ENCODE data around the gene USP22. TPM values are rescaled to one million over a fixed set of nuclear protein-coding genes. Genes with fewer than 3 reads are reported as not detected.

Gene USP22
- total RNA-seq, 1 donor, result 129 TPM

DNA sequence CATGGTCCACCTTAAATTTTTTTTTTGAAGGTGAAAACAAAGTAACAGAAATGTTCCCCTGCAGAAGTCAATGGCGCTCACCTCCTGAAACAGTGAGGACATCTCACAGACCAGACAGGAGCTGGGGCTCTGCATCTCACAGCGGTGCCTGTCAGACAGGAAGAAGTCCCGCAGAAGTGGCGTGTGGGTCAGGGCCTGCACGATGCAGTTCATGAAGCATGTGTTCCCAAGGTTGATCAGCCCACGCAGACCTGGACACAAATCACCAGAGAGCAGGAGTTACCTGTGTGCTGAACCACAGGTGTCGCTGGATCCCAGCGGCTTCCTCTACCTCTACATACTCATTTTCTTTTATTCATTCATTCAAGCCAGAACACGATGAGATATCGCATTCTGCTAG, 24.9 kb downstream of the USP22 start:
- Histone ChIP-seq H3K9me3 (ENCODE audit: low read depth, low read length) (no peaks in the 10 kb centered on the region), H3K27me3 (ENCODE audit: insufficient read depth, low read length) (no peaks in the 10 kb centered on the region), H3K4me3 (ENCODE audit: low read length) (no peak overlapping the region), H3K4me1 (ENCODE audit: insufficient read depth, low read length) (no peaks in the 10 kb centered on the region)

DNA sequence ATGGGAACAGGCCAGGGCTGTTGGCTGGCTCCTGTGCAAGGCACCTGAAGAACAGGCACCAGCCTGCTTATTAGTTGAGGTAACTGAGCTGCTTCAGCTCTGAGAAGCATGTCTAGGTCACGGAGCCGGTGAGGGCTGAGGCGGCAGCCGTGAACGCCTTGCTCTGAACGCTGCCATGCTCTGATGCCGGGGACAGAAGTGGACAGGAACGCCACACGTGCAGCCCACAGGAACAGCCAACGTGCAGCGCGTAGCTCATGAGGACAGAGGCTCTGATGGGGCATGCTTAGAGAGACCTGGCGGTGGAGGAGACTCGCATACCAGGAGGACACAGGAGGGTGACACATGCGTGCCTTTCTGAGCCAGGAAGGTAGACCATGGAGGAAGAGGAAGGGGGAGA, 25.6 kb downstream of the USP22 start:
- Histone ChIP-seq H3K27me3 (ENCODE audit: insufficient read depth, low read length) (no peaks in the 10 kb centered on the region), H3K9me3 (ENCODE audit: low read depth, low read length) (no peaks in the 10 kb centered on the region), H3K4me3 (ENCODE audit: low read length) (no peak overlapping the region), H3K4me1 (ENCODE audit: insufficient read depth, low read length) (no peaks in the 10 kb centered on the region)

DNA sequence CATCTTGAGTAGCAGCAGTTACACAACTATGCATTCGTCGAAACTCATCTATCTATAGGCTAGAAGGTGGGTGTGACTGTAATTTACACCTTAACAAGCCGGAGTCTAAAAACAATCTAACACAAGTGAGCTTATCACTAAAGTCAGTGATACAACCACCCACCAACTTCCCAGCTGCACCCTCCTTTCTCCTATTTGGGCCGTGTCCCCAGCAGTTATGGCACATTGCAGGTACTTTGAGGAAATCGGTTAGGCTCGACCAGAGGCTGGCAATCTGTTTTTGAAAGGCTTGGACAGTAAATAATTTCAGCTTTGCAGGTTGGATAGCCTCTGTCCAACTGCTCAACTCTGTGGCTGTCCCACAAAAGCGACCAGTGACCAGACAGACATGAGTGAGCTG, 26.0 kb downstream of the USP22 start:
- Histone ChIP-seq H3K4me3 (ENCODE audit: low read length) (no peak overlapping the region), H3K9me3 (ENCODE audit: low read depth, low read length) (no peaks in the 10 kb centered on the region), H3K4me1 (ENCODE audit: insufficient read depth, low read length) (no peaks in the 10 kb centered on the region), H3K27me3 (ENCODE audit: insufficient read depth, low read length) (no peaks in the 10 kb centered on the region)

- Histone ChIP-seq H3K27me3 (ENCODE audit: insufficient read depth, low read length) (no peaks in the 10 kb centered on the region), H3K4me3 (ENCODE audit: low read length) (no peak overlapping the region), H3K4me1 (ENCODE audit: insufficient read depth, low read length) (no peaks in the 10 kb centered on the region), H3K9me3 (ENCODE audit: low read depth, low read length) (no peaks in the 10 kb centered on the region)
Measured at GRCh38 chr17:21015564-21015963, 27.2 kb downstream of the USP22 start.

DNA sequence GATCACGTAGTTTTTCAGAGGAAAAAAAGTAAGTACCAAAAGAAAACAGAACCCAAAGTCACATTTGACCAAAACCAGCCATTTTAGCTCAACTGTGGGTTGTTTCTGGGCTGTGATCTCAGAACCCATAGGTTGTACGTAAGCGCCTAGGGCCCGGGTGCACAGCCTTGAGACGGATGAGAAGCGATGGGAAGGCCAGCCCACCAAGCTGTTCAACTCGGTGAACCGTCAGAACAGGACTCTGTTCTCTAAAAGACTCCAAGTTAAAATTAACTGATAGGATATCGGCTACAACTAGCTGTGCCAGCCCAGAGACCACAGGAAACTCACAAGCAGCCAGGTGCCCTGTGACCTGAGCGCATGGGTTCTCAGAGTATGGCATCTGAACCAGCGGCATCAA, 28.3 kb downstream of the USP22 start:
- H3K27me3 ChIP-seq (ENCODE audit: insufficient read depth, low read length), result no peaks in the 10 kb centered on the region
- no peak overlapping the region for H3K4me3 ChIP-seq (ENCODE audit: low read length)
- H3K4me1 ChIP-seq (ENCODE audit: insufficient read depth, low read length), result no peaks in the 10 kb centered on the region
- no peaks in the 10 kb centered on the region for H3K9me3 ChIP-seq (ENCODE audit: low read depth, low read length)

GRCh38 chr17:21013983-21014382, 28.8 kb downstream of the USP22 start:
- Histone ChIP-seq H3K4me1 (ENCODE audit: insufficient read depth, low read length) (no peaks in the 10 kb centered on the region), H3K4me3 (ENCODE audit: low read length) (no peak overlapping the region), H3K27me3 (ENCODE audit: insufficient read depth, low read length) (no peaks in the 10 kb centered on the region), H3K9me3 (ENCODE audit: low read depth, low read length) (no peaks in the 10 kb centered on the region)

DNA sequence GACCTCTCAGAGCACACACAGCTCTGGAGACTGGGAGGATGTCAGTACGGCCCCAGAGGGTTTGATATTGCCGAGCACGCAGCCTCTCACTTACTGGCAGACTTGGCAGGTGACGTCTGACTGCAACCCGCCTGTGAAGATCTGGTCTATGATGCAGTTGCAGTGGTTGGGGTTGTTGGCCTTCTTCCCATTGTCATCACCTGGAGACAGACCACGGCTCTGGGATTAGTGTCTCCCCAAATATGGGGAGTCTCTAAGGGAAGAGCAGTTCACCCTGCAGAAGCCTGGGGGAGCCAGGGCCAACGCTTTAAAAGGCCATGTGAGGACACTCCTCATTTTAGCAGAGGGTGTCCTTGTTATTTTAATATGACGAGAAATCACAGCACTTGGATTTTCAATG, 30.1 kb downstream of the USP22 start:
- H3K9me3 ChIP-seq (ENCODE audit: low read depth, low read length), result no peaks in the 10 kb centered on the region
- H3K4me3 ChIP-seq (ENCODE audit: low read length), result no peak overlapping the region
- no peaks in the 10 kb centered on the region for H3K27me3 ChIP-seq (ENCODE audit: insufficient read depth, low read length)
- no peaks in the 10 kb centered on the region for H3K4me1 ChIP-seq (ENCODE audit: insufficient read depth, low read length)

DNA sequence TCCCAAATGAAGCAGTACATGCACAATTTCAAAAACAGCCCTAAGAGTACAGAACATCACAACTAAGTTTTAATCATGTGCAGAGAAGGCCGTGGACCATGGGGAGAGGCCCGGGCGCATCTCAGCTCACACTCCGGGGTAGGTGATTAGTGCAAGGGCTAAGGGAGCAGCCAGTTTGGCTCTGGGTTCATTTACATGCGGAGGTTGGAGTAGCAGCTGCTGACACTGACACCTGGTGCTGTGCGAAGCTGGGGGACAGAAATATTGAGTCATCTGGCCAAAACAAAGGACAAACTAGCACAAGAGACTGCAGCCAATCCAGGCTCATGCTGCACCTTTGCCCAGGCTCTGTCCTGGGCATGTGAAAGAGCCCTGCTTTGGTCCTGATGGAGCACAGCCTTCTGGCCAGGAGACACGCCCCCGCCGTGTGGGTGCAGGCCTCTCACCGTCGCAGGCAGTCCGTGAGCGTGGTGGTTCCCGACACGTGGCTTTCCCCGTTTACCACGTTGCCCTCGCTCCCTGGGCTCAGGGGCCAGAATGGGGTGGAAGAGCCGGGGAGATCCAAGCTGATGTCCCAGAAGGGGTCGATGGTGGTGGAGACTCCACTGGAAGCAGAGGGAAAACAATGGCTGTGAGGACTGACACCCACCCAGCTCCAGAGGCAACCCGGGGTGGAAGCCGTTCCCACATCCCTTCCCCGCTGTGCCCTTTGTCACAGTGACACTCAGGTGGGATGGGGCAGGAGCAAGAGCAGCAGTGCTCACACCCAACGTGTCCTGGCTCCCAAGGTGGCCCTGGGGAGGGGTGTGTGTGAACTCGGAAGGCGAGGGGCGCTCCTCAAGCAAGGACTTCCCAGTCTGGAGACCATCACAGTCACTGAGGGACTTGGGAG, 31.9 kb downstream of the USP22 start:
- no peaks in the 10 kb centered on the region for H3K4me1 ChIP-seq (ENCODE audit: insufficient read depth, low read length)
- H3K27me3 ChIP-seq (ENCODE audit: insufficient read depth, low read length), result no peaks in the 10 kb centered on the region
- H3K4me3 ChIP-seq (ENCODE audit: low read length), result no peak overlapping the region
- H3K9me3 ChIP-seq (ENCODE audit: low read depth, low read length), result no peaks in the 10 kb centered on the region

DNA sequence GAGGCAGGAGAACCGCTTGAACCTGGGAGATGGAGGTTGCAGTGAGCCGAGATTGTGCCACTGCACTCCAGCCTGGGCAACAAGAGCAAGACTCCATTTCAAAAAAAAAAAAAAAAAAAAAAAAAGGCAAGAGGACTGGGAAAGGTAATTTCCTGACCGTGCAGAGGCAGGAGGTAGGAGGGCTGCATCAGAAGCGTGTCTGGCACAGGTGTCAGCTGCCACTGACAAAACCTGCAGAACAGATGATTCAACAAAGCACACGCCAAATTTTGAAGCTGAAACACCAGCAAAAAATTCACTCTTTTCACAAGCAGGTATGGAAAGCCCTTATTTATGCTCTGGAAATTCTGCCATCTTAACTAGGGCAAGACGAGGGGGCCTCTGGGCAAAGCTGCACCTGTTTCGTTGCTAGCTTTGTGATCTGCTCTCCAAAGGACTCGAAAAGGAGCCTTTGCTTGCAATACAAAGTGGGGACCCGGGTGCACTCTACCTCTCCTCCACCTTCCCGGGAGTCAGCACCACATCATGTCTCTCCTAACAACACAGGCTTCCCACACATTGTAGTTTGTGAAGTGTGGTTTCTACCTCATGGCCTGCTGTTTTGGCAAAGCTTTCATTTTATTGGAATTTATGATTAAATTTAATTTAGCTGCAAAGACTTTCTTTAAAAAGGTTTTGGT, 33.7 kb downstream of the USP22 start:
- no peak overlapping the region for H3K4me3 ChIP-seq (ENCODE audit: low read length)

DNA sequence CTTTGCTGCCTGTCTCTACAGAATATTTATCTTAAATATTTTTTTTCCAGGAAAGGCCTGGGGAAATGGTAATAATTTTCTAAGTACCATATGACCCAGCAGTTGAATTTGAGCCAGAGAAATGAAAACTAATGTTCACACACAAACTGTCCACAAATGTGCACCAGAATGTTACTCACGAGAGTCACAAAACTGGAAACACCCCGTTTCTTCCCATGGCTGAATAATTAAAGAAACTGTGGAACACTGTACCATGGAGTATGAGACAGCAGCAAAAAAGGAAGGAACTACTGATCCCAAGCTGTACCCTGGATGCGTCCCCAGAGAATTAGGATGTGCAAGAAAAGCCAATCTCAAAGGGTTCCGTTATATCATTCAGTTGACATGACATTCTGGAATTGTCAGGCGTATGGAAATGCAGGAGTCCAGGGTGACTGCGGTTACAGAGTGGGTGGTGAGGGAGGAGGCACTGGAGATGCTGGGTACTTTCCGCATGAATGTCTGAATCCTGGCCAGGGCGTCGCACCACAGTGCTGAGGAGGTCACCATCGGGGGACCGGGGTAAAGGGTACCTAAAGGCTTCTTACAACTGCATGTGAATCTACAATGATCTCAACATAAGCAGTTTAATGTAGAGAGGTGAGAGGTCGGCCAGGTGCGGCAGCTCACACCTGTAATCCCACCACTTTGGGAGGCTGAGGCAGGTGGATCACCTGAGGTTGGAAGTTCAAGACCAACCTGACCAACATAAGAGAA, 34.5 kb downstream of the USP22 start:
- H3K9me3 ChIP-seq (ENCODE audit: low read depth, low read length), result no peaks in the 10 kb centered on the region
- no peaks in the 10 kb centered on the region for H3K4me1 ChIP-seq (ENCODE audit: insufficient read depth, low read length)
- H3K4me3 ChIP-seq (ENCODE audit: low read length), result no peak overlapping the region
- no peaks in the 10 kb centered on the region for H3K27me3 ChIP-seq (ENCODE audit: insufficient read depth, low read length)

More for the DNA sequence above, 33.7 kb downstream of the USP22 start:
- Histone ChIP-seq H3K9me3 (ENCODE audit: low read depth, low read length) (no peaks in the 10 kb centered on the region), H3K4me1 (ENCODE audit: insufficient read depth, low read length) (no peaks in the 10 kb centered on the region), H3K27me3 (ENCODE audit: insufficient read depth, low read length) (no peaks in the 10 kb centered on the region)

- Histone ChIP-seq H3K4me1 (ENCODE audit: insufficient read depth, low read length) (no peaks in the 10 kb centered on the region), H3K4me3 (ENCODE audit: low read length) (no peak overlapping the region), H3K27me3 (ENCODE audit: insufficient read depth, low read length) (no peaks in the 10 kb centered on the region), H3K9me3 (ENCODE audit: low read depth, low read length) (no peaks in the 10 kb centered on the region)
Measured at GRCh38 chr17:21007646-21008045, 35.2 kb downstream of the USP22 start.

GRCh38 chr17:21005803-21006202, 37.0 kb downstream of the USP22 start:
- no peaks in the 10 kb centered on the region for H3K4me1 ChIP-seq (ENCODE audit: insufficient read depth, low read length)
- H3K4me3 ChIP-seq (ENCODE audit: low read length), result no peak overlapping the region
- no peaks in the 10 kb centered on the region for H3K9me3 ChIP-seq (ENCODE audit: low read depth, low read length)
- H3K27me3 ChIP-seq (ENCODE audit: insufficient read depth, low read length), result no peaks in the 10 kb centered on the region

DNA sequence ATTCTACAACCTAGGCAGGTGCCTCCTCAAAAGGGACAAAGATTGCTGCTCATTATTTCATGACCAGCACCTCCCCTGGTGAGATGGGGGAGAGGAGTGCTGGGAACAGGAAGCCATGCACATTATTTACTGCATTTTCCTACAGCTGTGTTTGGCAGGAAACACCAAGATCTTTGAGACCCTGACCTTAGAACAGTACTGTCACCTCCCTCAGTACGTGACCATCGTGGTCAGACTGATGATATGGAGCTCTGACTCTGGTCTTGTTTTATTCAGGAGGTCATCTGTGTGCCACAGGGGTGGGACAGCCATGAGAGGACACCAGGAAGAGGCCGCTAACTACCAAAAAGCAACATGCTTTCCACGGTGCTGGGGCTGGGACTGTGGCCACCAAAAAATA, 37.4 kb downstream of the USP22 start:
- H3K4me1 ChIP-seq (ENCODE audit: insufficient read depth, low read length), result no peaks in the 10 kb centered on the region
- H3K9me3 ChIP-seq (ENCODE audit: low read depth, low read length), result no peaks in the 10 kb centered on the region
- no peaks in the 10 kb centered on the region for H3K27me3 ChIP-seq (ENCODE audit: insufficient read depth, low read length)
- no peak overlapping the region for H3K4me3 ChIP-seq (ENCODE audit: low read length)

GRCh38 chr17:21004016-21004930, 38.5 kb downstream of the USP22 start:
- Histone ChIP-seq H3K4me3 (ENCODE audit: low read length) (no peak overlapping the region), H3K4me1 (ENCODE audit: insufficient read depth, low read length) (no peaks in the 10 kb centered on the region), H3K9me3 (ENCODE audit: low read depth, low read length) (no peaks in the 10 kb centered on the region), H3K27me3 (ENCODE audit: insufficient read depth, low read length) (no peaks in the 10 kb centered on the region)

Measured in mononuclear cell (primary cell).